Mucosa of gallbladder (tissue), 1 donor: ENCODE data around the gene IGFBPL1. TPM values are rescaled to one million over a fixed set of nuclear protein-coding genes. Genes with fewer than 3 reads are reported as not detected.

ENCODE experiments used
- DNase-seq: peaks from one replicate; pipeline ENCODE4 v3.0.0-alpha.2; 2020; ENCODE audit warnings: low spot score
- total RNA-seq: library from RNA; stranded (reverse); gene quantifications from one replicate; pipeline ENCODE4 v1.2.1, GENCODE V29; 2021
- donor health status: DM: no; HTN: no; CAD: no.

IGFBPL1 gene
- total RNA-seq, 1 donor from 2014 or later = 6.3 TPM

DNA sequence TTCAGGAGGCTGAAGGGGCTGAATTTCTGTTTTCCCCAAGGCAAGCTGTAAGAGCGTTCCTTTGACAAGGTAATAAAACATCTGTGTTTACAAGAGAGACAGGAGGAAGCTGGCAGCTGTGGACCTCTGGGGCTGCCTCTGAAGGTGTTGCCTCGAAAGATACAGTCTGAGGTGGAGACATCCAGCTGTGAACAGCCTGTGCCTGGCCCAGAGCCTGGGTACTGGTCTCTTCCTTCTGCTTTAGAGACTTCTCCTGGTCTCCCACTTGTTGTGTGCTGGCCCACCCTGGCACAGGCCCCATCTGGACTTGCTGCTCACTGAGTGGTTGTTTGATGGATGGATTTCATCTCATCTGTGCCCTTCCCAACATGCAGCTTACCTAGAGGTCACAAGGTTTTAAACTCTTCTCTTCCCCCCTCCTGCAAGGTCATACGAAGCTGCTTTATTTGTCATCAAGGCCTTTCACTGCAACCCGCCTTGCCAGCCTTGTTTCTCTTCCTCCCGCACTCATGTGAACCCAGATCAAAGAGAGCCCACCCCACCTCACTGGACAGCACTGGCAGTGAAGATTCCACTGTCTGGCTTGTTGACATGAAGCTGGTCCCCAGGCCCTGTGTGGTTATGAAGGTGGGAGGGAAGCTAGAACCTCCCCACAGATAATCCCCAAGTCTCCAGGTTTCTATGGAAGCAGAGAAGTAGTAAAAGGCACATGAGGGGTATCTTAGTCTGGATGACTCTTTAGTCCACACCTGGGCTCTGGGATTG, 66.7 kb downstream of the IGFBPL1 start:
- DNase-seq = no peak

- DNase-seq = no peak
Observed at GRCh38 chr9:38356851-38357250, 67.4 kb downstream of the IGFBPL1 start.

Other genes with a start within 250 kb of the IGFBPL1 start
- gene ALDH1B1, start 31.8 kb downstream of the IGFBPL1 start, total RNA-seq = 146 TPM
- 11.8 TPM for gene ANKRD18A, start 196.1 kb upstream of the IGFBPL1 start, total RNA-seq